Colonic mucosa (tissue), 4 donors: ENCODE data around the gene S100A10. TPM values are rescaled to one million over a fixed set of nuclear protein-coding genes. Genes with fewer than 3 reads are reported as not detected.

ENCODE experiments used
- DNase-seq: peaks from one replicate; pipeline ENCODE4 v3.0.0-alpha.2; 2020
- H3K27ac ChIP-seq: fragments of 200-600 bp; one replicate; pipeline ENCODE4 v1.8.0; 2021
- H3K27me3 ChIP-seq: fragments of 200-600 bp; one replicate; pipeline ENCODE4 v1.8.0; 2021
- H3K36me3 ChIP-seq: fragments of 200-600 bp; one replicate; pipeline ENCODE4 v1.8.0; 2021
- H3K4me1 ChIP-seq: fragments of 200-600 bp; one replicate; pipeline ENCODE4 v1.8.0; 2021; ENCODE audit warnings: mild to moderate bottlenecking
- H3K4me3 ChIP-seq: fragments of 200-600 bp; one replicate; pipeline ENCODE4 v1.8.0; 2021
- H3K9ac ChIP-seq, 2 donors: one replicate each; pipeline ENCODE4 v1.7.0; 2013; ENCODE audit warnings: control low read depth in 2 of 2, low read depth in 2 of 2, low read length in 2 of 2
- H3K9me3 ChIP-seq: fragments of 200-600 bp; one replicate; pipeline ENCODE4 v1.8.0; 2021
- CTCF ChIP-seq: fragments of 200-600 bp; IDR thresholded peaks from one replicate; pipeline ENCODE4 v1.8.0; 2022; ENCODE audit warnings: antibody characterized with exemption, mild to moderate bottlenecking
- intact Hi-C: fragments of 100-400 bp; cut with DNase I; formaldehyde crosslinking; loops from one replicate; pipeline ENCODE4 v1.14.1; 2022
- total RNA-seq, 2 donors: library from RNA; stranded (reverse); fragmentation: NEBNext Ultra II Directional in 1 of 2; extraction: Animal tissue kit (Norgen Biotek cat#: 25700) in 1 of 2; gene quantifications; one replicate each; pipeline ENCODE4 v1.2.1, GENCODE V29; 2021
- donor health status: healthy.
- donor health status: DM: no; HTN: no; CAD: no.
- donor health status: DM: no; HTN: no; CAD: no.

S100A10 gene
- total RNA-seq = 1,000 to 10,000 TPM; 1,313 to 1,485 TPM

- Histone ChIP-seq H3K27ac (peak within 1 kb of the TSS; percentile 99), H3K36me3 (no peaks in the 10 kb centered on the region), H3K9me3 (no peaks in the 10 kb centered on the region), H3K27me3 (no peaks in the 10 kb centered on the region), H3K9ac (peak within 1 kb of the TSS; percentile 92 to 100), H3K4me1 (peaks cover 23% of the 10 kb centered on the region), H3K4me3 (peak within 1 kb of the TSS; percentile 91)
- no peak for TF ChIP-seq CTCF
- intact Hi-C loops = no loop called here
- DNase-seq = peak; percentile 92
These were observed at the start of gene S100A10 for GRCh38 chr1:151993734-151994496. TSS of gene S100A10 (minus strand) at chr1:151993859. CDS start at chr1:151986230, 7,629 bp downstream.

- Histone ChIP-seq H3K4me3 (no peak overlapping the region), H3K4me1 (peaks cover 1% of the 10 kb centered on the region), H3K9ac (no peak overlapping the region), H3K36me3 (no peaks in the 10 kb centered on the region), H3K9me3 (no peaks in the 10 kb centered on the region), H3K27me3 (no peaks in the 10 kb centered on the region), H3K27ac (no peak overlapping the region)
- no peak for TF ChIP-seq CTCF
- intact Hi-C loops = no loop called here
- DNase-seq = no peak
These were observed 48.4 kb upstream of the S100A10 start for GRCh38 chr1:152042030-152042429.

GRCh38 chr1:152039886-152040285, 46.2 kb upstream of the S100A10 start:
- Histone ChIP-seq H3K4me3 (no peak overlapping the region), H3K27ac (no peak overlapping the region), H3K27me3 (no peaks in the 10 kb centered on the region), H3K36me3 (no peaks in the 10 kb centered on the region), H3K9ac (no peak overlapping the region), H3K9me3 (no peaks in the 10 kb centered on the region), H3K4me1 (no peaks in the 10 kb centered on the region)
- no peak for DNase-seq
- TF ChIP-seq CTCF = no peak
- intact Hi-C loops = no loop called here

GRCh38 chr1:152039461-152039860, 45.8 kb upstream of the S100A10 start:
- no peak overlapping the region for H3K27ac ChIP-seq
- no peak for DNase-seq
- no peaks in the 10 kb centered on the region for H3K27me3 ChIP-seq
- H3K4me3 ChIP-seq = no peak overlapping the region
- no peaks in the 10 kb centered on the region for H3K4me1 ChIP-seq
- H3K9ac ChIP-seq = no peak overlapping the region
- H3K36me3 ChIP-seq = no peaks in the 10 kb centered on the region
- no peaks in the 10 kb centered on the region for H3K9me3 ChIP-seq
- TF ChIP-seq CTCF = no peak
- intact Hi-C loops = no loop called here

- no peak overlapping the region for H3K9ac ChIP-seq
- H3K4me1 ChIP-seq = no peaks in the 10 kb centered on the region
- no peak overlapping the region for H3K27ac ChIP-seq
- no peaks in the 10 kb centered on the region for H3K9me3 ChIP-seq
- intact Hi-C loops = no loop called here
- H3K36me3 ChIP-seq = no peaks in the 10 kb centered on the region
- TF ChIP-seq CTCF = no peak
- DNase-seq = no peak
- H3K27me3 ChIP-seq = no peaks in the 10 kb centered on the region
- H3K4me3 ChIP-seq = no peak overlapping the region
These were observed 45.2 kb upstream of the S100A10 start for GRCh38 chr1:152038871-152039270.
